ENCODE measurements around the gene MEN1.

- no peak for TF ChIP-seq CTCF (conservative IDR thresholded peaks at IDR 0.05; ENCODE audit: low read length)
- TF ChIP-seq EZH2phosphoT487 (IDR thresholded peaks at IDR 0.05; ENCODE audit: borderline replicate concordance, low read depth, low read length): no peak
These were observed 46.8 kb downstream of the MEN1 start for GRCh38 chr11:64763526-64764039.

All from OCI-LY7 (cell line).